ENCODE results near the gene CFAP299.

The CFAP299 gene

GRCh38 chr4:80532674-80533333, 197.3 kb downstream of the CFAP299 start:
- no peak for DNase-seq

GRCh38 chr4:80535551-80535950, 200.0 kb downstream of the CFAP299 start:
- no peak for DNase-seq

- no peak for DNase-seq
Observed at GRCh38 chr4:80538276-80538926, 202.9 kb downstream of the CFAP299 start.

GRCh38 chr4:80539190-80539589, 203.7 kb downstream of the CFAP299 start:
- DNase-seq = no peak

- DNase-seq = no peak
Observed at GRCh38 chr4:80540349-80540748, 204.8 kb downstream of the CFAP299 start.

GRCh38 chr4:80540785-80541469, 205.4 kb downstream of the CFAP299 start:
- DNase-seq = no peak

- no peak for DNase-seq
Observed at GRCh38 chr4:80542747-80543146, 207.2 kb downstream of the CFAP299 start.

- no peak for DNase-seq
Observed at GRCh38 chr4:80560337-80560736, 224.8 kb downstream of the CFAP299 start.

GRCh38 chr4:80566203-80566872, 230.8 kb downstream of the CFAP299 start:
- DNase-seq = no peak

GRCh38 chr4:80568891-80569290, 233.4 kb downstream of the CFAP299 start:
- DNase-seq = no peak

- no peak for DNase-seq
Observed at GRCh38 chr4:80576796-80577195, 241.3 kb downstream of the CFAP299 start.

- no peak for DNase-seq
Observed at GRCh38 chr4:80578001-80578400, 242.5 kb downstream of the CFAP299 start.

- no peak for DNase-seq
Observed at GRCh38 chr4:80585542-80585941, 250.0 kb downstream of the CFAP299 start.

- no peak for DNase-seq
Observed at GRCh38 chr4:80586716-80587115, 251.2 kb downstream of the CFAP299 start.

GRCh38 chr4:80587871-80588385, 252.4 kb downstream of the CFAP299 start:
- no peak for DNase-seq

- peak in 1 of 2 donors; percentile 6 for DNase-seq
Observed at GRCh38 chr4:80592950-80593349, 257.4 kb downstream of the CFAP299 start.

GRCh38 chr4:80594701-80595100, 259.2 kb downstream of the CFAP299 start:
- DNase-seq = no peak

GRCh38 chr4:80608281-80608980, 272.9 kb downstream of the CFAP299 start:
- DNase-seq = no peak

- no peak for DNase-seq
Observed at GRCh38 chr4:80610199-80610598, 274.7 kb downstream of the CFAP299 start.

- no peak for DNase-seq
Observed at GRCh38 chr4:80610845-80611677, 275.5 kb downstream of the CFAP299 start.

- no peak for DNase-seq
Observed at GRCh38 chr4:80611678-80611979, 276.1 kb downstream of the CFAP299 start.

GRCh38 chr4:80613470-80613869, 277.9 kb downstream of the CFAP299 start:
- DNase-seq = no peak

All from inflammatory macrophage treated with lipopolysaccharide for 1 hour (primary cell).